T-helper 9 cell (primary cell): ENCODE results near the gene CHAF1B.
"Not testable (repeated sequence)": the region's sequence is repeated elsewhere in the genome, so short reads cannot be mapped to it uniquely, and the experiment has no call there.

Experiments
- DNase-seq: peaks from one replicate; pipeline ENCODE4 v3.0.0-alpha.2; 2020
- total RNA-seq, 2 donors: gene quantifications; one replicate each; lab custom pipeline; 2026; lab: John Stamatoyannopoulos, UW

Gene CHAF1B
- total RNA-seq: 3.4 to 5.6 reads per million in 2 donors

DNA sequence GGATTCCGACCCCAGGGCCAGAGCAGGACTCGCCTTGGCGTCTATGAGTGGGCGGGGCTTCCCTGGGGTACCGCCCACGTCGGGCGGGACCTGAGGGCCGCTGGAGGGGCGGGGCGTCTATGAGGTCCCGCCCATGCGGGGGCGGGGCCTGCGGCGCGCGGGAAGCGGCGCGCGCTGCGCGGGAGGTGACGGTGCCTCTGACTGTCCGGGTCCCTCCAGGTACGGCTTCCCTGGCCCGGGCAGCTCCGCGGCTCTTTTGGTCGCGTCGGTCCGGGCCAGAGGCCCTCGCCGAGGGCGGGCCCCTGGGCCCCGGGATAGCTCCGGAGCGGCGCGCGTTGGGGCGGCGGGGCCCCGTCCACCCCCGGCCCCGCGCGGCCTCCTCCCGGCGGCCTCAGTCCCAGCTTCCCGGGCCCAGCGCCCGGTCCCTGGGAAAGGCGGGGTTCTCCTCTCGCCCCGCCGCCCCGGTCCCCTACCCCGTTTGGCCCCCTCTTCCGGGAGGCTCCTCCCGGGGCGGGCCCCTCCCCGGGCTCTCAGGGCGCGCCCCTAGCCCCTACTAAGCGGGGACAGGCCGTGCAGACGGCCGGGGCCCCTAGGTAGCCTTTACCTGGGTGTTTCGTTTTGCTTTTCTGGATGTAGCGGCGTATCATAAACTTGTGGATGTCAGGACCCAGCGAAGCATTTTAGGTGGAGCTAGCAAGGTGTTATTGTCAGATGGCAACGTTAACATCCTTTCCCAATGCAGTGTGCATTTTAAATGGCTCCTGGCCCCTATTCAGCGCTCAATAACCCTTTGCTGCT lies at the start of gene CHAF1B:
TSS of gene CHAF1B (plus strand) at position 160 of the 798 bp plus-strand sequence. CDS start 745 bp downstream, outside the sequence.
- peak; percentile 79 for DNase-seq

- no peak for DNase-seq
Measured at GRCh38 chr21:36337099-36337509, 48.1 kb upstream of the CHAF1B start.

DNA sequence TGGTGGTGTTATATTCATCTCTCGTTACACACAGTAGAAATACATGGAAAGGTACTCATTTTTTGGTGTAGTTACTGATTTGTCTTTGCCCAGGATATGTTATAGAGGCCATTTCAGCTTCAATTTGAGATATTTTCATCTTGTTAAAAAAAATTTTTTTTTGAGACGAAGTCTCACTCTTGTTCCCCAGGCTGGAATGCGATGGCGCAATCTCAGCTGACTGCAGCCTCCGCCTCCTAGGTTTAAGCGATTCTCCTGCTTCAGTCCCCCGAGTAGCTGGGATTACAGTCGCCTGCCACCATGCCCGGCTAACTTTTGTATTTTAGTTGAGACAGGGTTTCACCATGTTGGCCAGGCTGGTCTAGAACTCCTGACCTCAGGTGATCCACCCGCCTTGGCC lies 46.2 kb upstream of the CHAF1B start:
- no peak for DNase-seq

DNA sequence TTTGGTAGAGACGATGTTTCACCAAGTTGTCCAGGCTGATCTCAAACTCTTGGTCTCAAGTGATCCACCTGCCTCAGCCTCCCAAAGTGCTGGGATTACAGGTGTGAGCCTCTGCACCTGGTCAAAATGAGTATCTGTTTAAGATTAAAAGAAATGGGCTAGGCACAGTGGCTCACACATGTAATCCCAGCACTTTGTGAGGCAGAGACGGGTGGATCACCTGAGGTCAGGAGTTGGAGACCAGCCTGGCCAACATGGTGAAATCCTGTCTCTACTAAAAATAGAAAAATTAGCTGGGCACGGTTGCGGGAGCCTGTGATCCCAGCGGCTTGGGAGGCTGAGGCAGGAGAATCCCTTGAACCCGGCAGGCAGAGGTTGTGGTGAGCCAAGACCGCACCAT lies 42.6 kb upstream of the CHAF1B start:
- not testable (repeated sequence) for DNase-seq

DNA sequence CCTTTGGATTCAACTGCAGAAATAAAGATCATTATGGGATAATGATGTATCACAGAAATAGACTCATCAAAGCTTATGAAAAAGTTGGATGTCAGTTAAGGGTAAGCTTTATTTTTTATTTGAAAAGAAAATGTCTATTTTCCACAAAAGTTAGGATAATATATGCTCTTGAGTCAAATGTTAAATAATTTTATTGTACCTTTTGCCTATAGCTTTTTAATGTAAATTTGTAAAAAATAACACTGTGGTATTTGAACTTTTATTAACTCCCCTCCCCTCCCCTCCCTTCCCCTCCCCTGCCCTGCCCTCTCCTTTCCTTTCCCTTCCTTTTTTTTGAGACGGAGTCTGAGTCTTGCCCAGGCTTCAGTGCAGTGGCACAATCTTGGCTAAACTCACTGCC lies 40.3 kb upstream of the CHAF1B start:
- no peak for DNase-seq

DNA sequence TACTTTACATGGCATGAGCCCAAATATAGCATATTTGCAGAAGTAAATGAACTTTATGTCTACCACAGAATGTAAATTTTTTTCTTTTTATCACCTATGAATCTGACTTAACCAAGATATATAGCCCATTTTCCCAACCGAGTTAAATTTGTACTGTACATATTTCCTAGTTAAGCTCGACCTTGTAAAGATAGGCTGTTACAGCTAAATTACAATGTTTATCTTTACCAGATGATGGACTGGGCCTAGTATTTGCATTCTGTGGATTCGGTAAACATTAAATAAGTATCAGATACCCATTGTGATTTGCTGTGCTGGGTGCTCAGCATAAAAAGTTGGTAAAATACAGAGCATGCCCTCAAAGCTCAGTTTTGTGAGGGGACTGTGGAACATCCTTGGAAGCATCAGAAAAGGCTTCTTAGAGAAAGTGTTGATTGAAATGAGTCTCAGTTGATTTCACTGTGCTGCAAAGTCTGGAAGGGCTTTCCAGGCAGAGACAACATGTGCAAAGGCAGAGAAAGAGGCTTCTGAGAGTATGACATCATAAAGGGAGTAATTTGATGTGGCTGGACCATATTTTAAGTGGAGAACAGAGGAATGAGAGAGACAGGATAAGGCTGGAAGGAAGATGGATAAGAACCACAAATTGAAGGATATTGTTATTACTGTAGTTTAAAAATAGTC lies 37.8 kb upstream of the CHAF1B start:
- DNase-seq: no peak

DNA sequence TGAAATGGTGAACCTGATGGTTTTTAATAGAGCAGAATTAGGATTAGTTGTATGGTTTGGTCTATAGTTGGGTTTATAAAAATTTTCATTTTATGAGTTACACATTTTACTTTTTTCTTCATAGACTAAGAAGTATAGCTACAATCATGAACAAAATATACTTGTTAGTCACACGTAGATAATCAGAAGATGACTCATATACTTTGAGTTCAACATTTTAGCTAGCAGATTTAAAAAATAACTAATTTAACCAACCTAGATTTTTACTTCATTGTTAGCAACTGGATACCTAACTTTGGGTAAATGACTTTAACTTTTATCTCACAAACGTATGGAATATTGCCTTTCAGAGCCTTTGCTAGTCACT lies 37.2 kb upstream of the CHAF1B start:
- DNase-seq: no peak

GRCh38 chr21:36349315-36349714 lies 35.9 kb upstream of the CHAF1B start:
- DNase-seq: no peak

GRCh38 chr21:36350282-36350910 lies 34.8 kb upstream of the CHAF1B start:
- DNase-seq: no peak

- DNase-seq: no peak
Measured at GRCh38 chr21:36354918-36355680, 30.1 kb upstream of the CHAF1B start.

DNA sequence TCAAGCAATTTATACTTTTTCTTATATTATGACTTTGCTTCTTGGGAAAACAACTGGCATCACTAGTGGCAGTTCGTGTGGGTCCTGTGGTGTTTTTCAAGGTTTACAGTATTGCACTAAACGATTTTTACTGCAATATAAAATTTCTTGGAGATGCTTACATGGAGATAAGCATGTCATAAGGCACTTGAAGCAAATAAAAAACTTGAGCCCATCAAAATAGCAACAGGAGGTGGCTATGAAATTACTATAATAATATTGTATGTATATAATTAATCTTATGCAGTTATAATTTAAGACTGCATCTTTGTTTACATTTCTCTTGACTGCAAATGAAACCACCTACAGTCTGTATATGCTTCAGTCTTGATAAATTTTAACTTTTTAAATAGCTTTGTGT lies 29.3 kb upstream of the CHAF1B start:
- no peak for DNase-seq

DNA sequence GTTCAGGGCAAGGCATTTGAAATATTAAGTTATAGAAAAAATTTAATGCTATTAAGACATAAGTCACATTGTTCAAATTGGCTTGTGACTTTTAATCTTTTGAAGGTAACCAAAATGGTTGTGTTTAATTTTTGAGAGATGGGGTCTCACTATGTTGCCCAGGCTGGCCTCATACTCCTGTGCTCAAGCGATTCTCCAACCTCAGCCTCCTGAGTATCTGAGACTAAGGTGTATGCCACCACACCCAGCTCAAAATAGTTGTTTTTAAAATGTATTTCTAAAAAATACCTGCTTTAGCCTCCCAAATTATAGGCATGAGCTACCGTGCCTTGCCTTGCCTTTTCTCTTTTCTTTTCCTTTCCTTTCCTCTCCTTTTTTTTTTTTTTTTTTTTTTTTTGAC lies 26.0 kb upstream of the CHAF1B start:
- no peak for DNase-seq

DNA sequence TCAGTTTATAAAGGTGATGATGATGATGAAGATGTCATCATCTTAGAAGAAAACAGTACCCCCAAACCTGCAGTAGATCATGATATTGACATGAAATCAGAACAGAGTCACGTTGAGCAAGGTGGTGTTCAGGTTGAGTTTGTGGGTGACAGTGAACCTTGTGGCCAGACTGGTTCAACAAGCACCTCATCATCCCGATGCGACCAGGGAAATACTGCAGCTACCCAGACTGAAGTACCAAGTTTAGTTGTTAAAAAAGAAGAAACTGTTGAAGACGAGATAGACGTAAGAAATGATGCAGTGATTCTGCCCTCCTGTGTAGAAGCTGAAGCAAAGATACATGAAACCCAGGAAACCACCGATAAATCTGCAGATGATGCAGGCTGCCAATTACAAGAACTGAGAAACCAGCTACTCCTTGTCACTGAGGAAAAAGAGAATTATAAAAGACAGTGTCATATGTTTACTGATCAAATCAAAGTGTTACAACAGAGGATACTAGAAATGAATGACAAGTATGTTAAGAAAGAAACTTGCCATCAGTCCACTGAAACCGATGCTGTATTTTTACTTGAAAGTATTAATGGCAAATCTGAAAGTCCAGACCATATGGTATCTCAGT lies 16.0 kb upstream of the CHAF1B start:
- no peak for DNase-seq

GRCh38 chr21:36375994-36376393 lies 9.2 kb upstream of the CHAF1B start:
- DNase-seq: no peak

DNA sequence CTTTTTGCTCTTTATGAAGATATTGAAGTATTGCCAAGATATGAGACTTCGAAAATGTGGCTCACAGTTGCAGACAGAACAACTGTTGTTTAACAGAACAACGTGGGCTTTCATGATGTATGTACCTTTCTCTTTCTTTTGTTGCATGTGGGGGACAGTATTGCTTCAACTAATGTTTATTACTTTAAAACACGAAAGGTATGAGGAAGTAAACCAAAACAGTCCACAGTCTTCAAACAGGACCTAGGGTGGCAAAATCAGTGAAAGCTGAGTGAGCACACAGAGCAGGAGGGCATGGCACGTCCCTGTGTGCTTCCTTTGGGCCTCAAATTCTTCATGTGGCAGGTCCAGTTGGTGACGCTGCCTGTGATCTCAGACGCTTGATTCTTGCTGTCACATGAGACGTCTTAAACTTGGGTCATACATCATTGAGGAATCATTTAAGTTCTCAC lies 7.8 kb upstream of the CHAF1B start:
- DNase-seq: no peak

GRCh38 chr21:36379251-36379650 lies 5.9 kb upstream of the CHAF1B start:
- no peak for DNase-seq

DNA sequence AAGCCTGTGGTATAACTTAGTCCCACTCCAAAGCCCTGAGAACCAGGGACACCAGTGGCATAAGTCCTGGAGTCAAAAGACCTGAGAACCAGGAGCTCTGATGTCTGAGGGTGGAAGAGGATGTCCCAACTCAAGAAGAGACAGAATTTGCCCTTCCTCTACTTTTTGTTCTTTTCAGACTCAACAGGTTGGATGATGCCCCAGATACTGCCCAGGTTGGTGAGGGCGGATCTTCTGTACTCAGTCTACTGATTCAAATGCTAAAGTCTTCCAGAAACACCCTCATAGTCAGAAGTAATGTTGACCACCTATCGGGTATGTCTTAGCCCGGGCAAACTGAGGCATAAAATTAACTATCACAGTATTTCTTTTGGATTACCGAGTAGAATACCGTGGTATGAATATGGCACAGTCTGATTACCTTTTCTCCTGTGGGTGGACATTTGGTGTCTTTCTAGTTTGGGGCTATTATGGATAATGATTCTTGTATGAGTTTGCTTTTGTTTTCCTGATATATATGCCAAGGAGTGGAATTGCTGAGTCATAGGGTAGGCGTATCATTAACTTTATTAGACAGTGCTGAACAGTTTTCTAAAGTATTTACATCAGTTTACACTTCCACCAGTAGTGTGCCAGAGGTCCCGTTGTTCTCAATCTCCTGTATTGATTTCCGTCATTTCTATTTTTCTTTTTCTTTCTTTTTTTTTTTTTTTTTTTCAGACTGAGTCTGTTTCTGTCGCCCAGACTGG lies 3.2 kb upstream of the CHAF1B start:
- DNase-seq: no peak

DNA sequence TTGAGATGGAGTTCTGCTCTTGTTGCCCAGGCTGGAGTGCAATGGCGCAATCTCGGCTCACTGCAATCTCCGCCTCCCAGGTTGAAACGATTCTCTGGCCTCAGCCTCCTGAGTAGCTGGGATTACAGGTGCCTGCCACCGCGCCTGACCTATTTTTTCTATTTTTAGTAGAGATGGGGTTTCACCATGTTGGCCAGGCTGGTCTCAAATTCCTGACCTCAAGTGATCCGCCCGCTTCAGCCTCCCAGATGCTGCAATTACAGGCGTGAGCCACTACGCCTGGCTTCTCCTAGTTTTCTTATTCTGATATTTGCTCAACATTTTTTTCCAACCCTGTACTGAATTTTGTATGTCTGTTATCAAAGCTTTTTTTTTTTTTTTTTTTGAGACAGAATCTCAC lies 2.5 kb upstream of the CHAF1B start:
- not testable (repeated sequence) for DNase-seq

DNA sequence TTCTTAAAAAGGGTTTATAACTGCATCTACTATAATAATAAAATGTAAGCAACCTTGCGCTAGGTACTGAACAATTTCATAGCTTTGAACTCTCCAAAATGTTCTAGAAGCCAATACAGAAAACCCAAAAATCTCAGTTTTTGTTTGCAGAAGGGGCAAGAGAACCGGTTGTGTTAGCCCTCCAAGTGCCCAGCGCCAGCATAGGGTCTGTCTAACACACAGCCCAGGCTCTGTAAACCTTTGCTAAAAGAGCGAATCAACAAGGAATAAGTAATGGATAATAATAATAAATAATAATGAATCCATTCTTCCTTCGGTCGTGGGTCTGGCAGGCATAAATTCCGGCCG lies 333 bp upstream of the CHAF1B start:
- DNase-seq: no peak

DNA sequence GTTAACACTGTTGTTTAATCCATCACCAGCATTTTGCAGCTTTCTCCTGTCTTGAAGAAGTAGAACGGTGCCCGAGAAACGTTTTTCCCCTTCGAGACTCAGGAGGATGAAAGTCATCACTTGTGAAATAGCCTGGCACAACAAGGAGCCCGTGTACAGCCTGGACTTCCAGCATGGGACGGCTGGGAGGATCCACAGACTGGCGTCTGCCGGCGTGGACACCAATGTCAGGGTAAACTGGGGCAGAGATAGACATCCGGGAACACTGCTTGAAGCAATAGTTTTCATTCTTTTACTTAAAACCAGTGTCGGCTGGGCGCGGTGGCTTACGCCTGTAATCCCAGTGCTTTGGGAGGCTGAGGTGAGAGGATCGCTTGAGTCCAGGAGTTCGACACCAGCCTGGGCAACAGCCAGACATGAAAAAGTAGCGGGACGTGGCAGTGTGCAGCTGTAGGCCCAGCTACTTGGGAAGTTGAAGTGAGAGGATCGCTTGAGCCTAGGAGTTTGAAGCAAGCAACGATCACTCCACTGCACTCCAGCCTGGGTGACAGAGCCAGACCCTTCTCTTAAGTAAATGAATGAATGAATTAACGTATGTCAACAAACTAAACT lies 945 bp downstream of the CHAF1B start:
- DNase-seq: no peak

DNA sequence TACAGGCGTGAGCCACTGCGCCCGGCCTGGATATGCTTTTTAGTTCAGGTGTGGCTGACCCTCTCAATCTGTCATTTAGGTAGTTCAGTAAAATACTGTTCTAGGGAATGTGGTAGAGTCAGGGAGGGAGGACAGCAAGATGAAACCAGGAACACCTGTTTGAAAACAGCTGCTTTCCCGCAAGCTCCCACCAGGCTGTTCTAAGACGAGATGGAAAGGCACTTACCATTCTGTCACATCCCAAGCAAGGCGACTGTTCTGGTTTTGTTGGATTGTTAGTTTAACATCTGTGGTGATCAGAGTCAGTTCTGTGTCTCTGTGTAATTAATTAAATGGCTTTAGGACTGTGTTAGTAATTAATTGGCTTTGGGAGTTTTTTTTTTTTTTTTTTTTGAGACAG lies 2.9 kb downstream of the CHAF1B start:
- DNase-seq: no peak
